HG03575 (cell line): ENCODE measurements around the gene CYP27C1.
"Not testable (repeated sequence)": the region's sequence is repeated elsewhere in the genome, so short reads cannot be mapped to it uniquely, and the experiment has no call there.

Source experiments
- ATAC-seq: cut with Tn5 transposase; IDR thresholded peaks from one replicate; pipeline ENCODE4 v1.9.1; 2021; ENCODE audit not compliant: unreplicated experiment, insufficient number of reproducible peaks, low FRiP score; ENCODE audit errors: extremely low read depth

CYP27C1 gene

DNA sequence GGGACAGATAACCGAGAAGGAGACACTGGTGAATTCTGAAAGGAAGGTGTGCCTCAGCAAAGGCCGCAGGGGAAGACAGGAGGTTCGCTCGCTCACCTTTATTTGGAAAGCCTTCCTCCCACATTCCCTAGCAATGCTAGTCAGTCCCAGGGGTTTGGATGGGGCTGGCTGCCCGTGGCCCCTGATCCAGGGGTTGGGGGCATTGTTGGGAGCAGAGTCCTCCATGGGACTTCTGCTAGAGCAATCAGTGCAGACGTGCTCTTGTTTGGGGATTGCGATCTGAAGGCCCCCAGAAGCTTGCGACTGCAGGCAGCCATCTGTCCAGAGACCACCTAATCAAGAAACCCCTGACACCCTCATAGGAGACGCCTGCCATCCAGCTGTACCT, 6.0 kb upstream of the CYP27C1 start:
- ATAC-seq = no peak

DNA sequence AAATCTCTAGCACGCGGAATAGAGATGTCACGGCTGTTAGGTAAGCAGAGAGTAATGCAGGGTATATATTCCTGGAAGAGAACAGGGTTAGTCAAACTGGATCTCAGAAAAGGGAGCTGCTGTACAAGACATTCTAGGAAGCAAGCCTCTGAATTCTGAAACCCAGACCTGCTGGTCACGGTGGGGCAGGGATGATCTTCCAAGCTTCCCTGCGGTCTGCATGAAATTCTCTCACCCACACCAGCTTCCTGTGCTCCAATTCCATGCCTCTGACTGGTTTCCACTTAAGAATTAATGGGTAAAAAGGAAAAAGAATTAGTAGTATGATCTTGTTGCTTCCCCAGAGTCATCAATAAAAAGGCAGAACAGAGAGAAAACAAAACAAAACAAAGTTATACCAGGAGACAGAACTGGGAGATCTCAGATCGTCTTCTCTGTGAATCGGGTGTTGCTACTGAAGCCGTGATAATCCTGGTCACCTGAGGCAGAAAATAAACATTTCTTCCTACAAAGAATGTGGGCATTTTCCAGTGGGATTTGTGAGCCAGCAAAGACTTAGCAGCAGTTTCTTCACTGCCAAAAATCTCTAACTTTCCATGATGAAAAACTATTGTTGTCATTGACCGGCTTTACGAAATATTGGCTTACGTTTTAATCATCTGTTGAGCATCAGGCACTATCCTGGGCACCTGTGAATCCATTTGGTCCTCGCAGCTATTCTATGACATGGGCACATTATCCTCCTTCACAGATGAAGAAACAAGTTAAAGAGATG, 5.3 kb upstream of the CYP27C1 start:
- ATAC-seq = no peak

DNA sequence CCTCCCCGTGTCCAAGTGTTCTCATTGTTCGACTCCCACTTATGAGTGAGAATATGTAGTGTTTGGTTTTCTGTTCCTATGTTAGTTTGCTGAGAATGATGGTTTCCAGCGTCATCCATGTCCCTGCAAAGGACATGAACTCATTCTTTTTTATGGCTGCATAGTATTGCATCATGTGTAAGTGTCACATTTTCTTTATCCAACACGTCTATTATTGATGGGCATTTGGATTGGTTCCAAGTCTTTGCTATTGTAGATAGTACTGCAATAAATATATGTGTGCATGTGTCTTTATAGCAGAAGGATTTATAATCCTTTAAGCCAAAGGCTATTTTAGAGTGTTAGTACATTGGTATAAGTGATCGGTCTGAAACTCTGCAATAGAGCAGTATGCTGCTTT, 4.0 kb upstream of the CYP27C1 start:
- ATAC-seq = not testable (repeated sequence)

- ATAC-seq = no peak
Measured at GRCh38 chr2:127220768-127221527, 849 bp upstream of the CYP27C1 start.

- no peak for ATAC-seq
Measured at GRCh38 chr2:127219171-127220070, 678 bp downstream of the CYP27C1 start.

DNA sequence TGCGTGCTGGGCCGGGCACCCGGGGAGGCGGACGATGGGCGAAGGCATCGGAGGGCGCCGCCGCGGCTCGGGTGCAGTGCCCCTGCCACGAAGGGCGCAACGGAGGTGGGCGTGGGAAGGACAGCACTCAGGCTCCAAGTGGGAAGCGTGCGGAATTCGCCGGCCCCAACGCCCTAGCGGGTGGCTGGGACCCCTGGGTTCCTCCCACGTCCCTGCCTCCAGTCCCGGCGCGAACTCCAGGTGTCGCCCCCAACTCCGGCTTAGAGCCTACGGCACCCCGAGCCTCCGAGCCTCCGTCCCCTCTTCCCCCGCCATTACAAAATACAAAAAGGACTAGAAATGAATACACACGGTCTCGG, 1.3 kb downstream of the CYP27C1 start:
- no peak for ATAC-seq

DNA sequence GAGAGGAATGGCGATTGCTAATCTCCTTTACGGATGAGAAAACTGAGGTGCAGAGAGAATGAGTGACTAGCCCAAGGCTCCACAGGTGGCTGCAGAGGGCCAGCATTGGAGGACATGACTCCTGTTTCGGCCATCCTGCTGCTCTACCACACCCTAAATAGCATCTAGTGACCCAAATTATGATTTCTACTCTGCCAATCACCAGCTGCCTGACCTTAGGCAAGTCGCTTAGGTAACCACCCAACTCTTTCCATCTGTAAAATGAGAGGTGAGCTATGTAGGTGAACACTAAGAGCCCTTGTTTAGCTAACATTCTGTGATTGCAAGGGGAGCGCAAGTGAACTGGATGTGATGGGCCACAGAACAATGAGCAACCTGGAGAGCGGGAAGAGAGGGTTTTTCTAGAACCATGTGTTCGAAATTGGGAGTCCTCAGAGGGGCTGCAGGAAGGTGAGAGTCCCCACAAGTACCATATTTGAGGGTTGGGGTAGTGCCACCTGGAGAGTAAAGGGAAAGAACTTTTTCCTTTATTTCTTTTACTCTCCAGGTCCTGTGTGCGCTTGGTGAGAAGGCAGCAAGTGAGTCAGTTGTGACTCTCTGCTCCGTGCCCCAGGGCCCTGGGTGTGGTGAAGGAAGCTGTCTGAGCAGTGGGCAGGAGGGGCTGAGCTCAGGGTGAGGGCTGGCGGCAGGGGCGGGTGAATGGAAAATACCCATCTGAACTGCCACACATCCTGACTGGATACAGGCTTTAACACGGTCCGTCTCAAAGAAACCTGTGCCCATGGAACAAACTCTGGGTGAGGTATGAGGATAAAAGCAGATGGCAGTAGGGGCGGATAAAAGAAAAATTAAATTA, 2.4 kb downstream of the CYP27C1 start:
- ATAC-seq = no peak

GRCh38 chr2:127216593-127216992, 3.5 kb downstream of the CYP27C1 start:
- no peak for ATAC-seq

GRCh38 chr2:127216095-127216494, 4.0 kb downstream of the CYP27C1 start:
- ATAC-seq = no peak

GRCh38 chr2:127214201-127214600, 5.9 kb downstream of the CYP27C1 start:
- not testable (repeated sequence) for ATAC-seq

GRCh38 chr2:127208313-127208712, 11.8 kb downstream of the CYP27C1 start:
- ATAC-seq = no peak

GRCh38 chr2:127205218-127206125, 14.6 kb downstream of the CYP27C1 start:
- ATAC-seq = no peak

GRCh38 chr2:127201452-127201851, 18.6 kb downstream of the CYP27C1 start:
- no peak for ATAC-seq

- ATAC-seq = no peak
Measured at GRCh38 chr2:127200962-127201361, 19.1 kb downstream of the CYP27C1 start.

- ATAC-seq = no peak
Measured at GRCh38 chr2:127199223-127199622, 20.9 kb downstream of the CYP27C1 start.

DNA sequence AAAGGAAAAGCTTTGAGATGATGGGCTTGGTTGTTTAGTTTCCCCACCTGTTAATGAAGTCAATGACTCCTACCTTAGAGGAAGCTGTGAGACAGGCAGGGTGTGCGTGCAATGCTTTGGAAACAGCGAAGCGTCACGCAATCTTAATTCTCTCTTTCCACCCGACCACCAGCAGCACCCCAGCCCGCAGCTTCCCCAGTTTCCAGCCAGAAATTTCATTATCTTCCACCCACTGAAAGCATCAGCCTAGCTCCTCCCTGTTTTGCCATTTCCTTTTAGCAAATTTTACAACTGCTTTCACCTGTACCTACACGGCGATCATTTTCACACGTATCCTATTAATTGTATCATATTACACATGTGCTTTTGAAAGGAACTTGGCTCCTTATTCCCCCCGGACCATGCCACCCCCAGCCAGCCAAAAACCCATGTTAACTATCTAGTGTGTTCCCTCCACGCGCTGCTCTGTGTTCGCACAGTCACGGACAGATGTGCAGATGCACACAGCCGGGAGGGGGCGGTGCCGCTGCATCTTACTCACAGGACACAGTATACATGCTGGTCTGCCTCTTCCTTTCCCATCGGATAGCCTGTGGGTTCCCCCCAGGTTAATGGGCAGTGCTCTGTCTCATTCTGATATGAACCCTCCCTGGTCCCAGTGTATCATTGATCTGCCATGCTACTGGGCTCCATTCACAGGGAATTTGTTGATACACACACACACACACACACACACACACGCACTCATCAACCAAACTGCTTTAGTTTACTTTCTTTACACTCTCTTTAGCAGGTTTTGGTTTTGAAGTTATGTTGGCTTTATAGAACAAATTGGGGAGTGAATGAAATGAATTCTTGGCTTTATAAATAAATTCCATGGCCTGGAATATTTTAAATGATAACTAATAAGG, 22.4 kb downstream of the CYP27C1 start:
- no peak for ATAC-seq

DNA sequence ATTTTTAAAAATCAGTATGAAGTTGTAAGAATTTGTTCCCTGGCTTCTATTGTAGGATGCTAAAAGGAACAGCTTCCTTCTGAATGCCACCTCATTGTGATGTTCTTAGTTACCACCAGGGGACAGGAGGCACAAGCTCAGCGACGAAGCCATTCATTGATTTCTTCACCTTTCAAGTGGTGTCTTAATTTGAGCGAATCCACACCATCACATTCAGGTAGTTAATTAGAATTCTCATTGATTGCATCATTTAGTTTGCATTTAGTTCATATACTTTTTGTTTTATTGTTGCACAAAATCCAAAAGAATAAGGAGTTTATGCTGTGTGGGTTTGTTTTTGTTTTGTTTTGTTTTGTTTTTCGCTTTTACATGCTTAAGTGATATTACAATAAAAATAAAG, 23.1 kb downstream of the CYP27C1 start:
- ATAC-seq = no peak
